ENCODE measurements around the gene IPO4. TPM values are rescaled to one million over a fixed set of nuclear protein-coding genes. Genes with fewer than 3 reads are reported as not detected.
"Not testable (repeated sequence)": the region's sequence is repeated elsewhere in the genome, so short reads cannot be mapped to it uniquely, and the experiment has no call there.

Gene IPO4
- total RNA-seq (2014; rRNA removed; shearing (Covaris generic)), result 49.5 and 53.2 TPM in 2 replicates

GRCh38 chr14:24188251-24189058, at the start of gene IPO4:
Gene IPO4, minus strand, starts transcription at chr14:24188816. Its CDS starts 29 bp downstream, at chr14:24188787.
- peak; percentile 91 for DNase-seq (ENCODE audit: low spot score)

DNA sequence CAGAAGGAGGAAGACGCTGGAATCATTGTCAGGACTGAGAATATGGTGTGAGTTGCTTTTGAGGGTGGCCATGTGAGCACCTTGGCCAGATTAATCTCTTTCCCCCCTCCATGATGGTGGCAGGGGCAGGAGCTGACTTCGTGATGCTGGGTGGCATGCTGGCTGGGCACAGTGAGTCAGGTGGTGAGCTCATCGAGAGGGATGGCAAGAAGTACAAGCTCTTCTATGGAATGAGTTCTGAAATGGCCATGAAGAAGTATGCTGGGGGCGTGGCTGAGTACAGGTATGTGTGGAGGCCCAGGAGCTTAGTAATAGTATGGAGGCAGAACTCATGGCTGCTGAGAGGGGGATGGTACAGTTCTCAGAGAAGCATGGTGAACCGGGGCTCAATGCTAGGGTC, 49.5 kb upstream of the IPO4 start:
- DNase-seq (ENCODE audit: low spot score), result no peak

- no peak for DNase-seq (ENCODE audit: low spot score)
These were observed 48.9 kb upstream of the IPO4 start for GRCh38 chr14:24237463-24237955.

DNA sequence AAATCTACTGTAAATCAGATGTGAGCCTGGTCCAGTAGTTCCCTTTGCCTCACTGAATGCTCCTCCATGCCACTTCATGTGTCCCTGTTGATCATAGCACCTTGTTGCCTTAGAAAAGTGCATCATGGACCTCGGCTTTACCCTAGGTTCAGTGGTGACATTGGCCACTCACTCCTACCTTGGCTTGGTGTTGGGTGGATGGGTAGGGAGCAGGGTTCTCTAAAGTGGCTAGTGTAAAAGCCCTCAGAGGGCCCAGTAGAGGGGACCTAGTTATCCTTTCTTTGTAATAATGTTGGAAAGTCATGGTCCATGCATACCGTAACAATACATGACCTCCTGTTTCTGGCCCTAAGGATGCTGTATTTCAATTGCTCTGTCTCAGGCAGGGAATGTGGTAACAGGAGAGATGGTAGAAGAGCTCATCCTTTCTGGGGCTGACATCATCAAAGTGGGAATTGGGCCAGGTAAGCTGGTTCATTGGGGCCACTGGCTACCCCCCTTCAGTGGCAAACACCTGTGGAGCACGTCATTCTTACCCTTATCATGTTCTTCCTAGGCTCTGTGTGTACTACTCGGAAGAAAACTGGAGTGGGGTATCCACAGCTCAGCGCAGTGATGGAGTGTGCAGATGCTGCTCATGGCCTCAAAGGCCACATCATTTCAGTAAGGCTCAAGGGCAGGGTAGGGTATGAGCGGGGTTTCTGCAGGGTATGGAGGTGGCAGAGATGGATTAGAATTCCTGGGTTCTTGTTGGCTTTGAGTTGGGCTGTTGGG, 48.3 kb upstream of the IPO4 start:
- no peak for DNase-seq (ENCODE audit: low spot score)

- DNase-seq (ENCODE audit: low spot score), result no peak
These were observed 47.4 kb upstream of the IPO4 start for GRCh38 chr14:24235804-24236688.

DNA sequence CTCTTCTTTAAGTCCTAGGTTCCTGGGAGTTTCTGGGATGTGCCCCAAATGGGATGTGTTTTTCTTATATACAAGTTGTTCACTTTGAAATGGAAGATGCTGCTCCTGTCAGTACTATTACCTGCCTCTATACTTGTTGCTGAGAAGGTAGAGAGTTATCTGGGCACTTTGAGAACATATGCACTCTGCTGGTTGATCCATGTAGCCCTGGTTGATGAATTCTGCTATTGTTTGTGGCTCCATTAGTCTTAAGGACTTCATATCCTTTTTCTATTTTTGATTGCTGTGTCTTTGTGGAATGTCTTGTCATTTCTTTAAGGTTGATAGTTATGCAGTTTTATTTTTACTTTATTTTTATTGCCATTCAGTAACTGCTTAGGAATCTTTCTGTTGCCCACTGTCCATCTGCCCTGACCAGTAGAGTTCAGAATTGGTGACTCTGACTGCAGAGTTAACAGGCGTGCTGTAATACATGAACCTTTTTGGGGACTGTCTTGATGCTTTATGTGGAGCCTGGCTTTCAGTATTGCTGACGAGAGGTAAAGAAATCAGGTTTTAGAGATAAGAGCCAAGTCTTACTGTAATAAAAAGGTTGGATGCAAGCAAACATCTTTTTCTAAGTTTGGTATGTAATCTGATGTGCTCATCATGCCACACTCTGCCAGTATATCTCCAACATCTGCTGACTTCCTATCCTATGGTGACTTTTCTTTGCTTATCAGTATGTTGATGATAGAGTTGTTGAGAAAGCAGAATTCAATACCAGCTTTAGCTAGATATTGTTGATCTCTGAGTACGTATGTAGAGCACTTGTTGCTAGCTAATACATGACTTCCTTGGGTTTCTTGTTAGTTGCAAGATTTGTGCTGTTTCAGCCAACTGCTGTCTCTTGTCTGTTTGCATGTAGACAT, 45.7 kb upstream of the IPO4 start:
- DNase-seq (ENCODE audit: low spot score), result no peak

GRCh38 chr14:24233538-24233866, 44.9 kb upstream of the IPO4 start:
- no peak for DNase-seq (ENCODE audit: low spot score)

- DNase-seq (ENCODE audit: low spot score), result no peak
These were observed 44.3 kb upstream of the IPO4 start, which contains the start of gene GMPR2 for GRCh38 chr14:24232645-24233537. Gene GMPR2, plus strand, starts transcription at chr14:24232929. Its CDS starts 325 bp downstream, at chr14:24233254.

GRCh38 chr14:24232121-24232644, 43.6 kb upstream of the IPO4 start, which contains the start of gene NEDD8:
Gene NEDD8, minus strand, starts transcription at chr14:24232367. Its CDS starts 100 bp downstream, at chr14:24232267.
- peak; percentile 85 for DNase-seq (ENCODE audit: low spot score)

GRCh38 chr14:24231263-24232120, 42.9 kb upstream of the IPO4 start:
- no peak for DNase-seq (ENCODE audit: low spot score)

- DNase-seq (ENCODE audit: low spot score), result no peak
These were observed 40.3 kb upstream of the IPO4 start for GRCh38 chr14:24228902-24229301.

GRCh38 chr14:24226473-24226872, 37.9 kb upstream of the IPO4 start:
- DNase-seq (ENCODE audit: low spot score), result no peak

DNA sequence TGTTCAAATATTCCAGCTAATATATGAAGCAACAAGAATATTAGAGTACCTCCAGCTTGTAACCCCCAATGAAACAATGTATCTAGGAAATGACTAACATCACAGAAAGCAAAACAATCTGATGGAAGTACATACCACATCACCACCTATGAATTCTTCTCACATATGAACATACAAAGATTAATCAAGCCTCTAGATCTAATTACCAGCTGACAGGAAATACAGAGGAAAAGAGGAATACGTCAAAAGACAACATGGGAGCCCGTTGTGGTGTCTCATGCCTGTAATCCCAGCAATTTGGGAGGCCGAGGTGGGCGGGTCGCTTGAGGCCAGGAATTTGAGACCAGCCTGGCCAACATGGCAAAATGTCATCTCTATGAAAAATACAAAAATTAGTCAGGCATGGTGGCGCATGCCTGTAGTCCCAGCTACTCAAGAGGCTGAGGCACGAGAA, 36.0 kb upstream of the IPO4 start:
- DNase-seq (ENCODE audit: low spot score), result peak; percentile 66

GRCh38 chr14:24222987-24223386, 34.4 kb upstream of the IPO4 start:
- DNase-seq (ENCODE audit: low spot score), result not testable (repeated sequence)

- DNase-seq (ENCODE audit: low spot score), result no peak
These were observed 30.9 kb upstream of the IPO4 start for GRCh38 chr14:24219521-24219920.

DNA sequence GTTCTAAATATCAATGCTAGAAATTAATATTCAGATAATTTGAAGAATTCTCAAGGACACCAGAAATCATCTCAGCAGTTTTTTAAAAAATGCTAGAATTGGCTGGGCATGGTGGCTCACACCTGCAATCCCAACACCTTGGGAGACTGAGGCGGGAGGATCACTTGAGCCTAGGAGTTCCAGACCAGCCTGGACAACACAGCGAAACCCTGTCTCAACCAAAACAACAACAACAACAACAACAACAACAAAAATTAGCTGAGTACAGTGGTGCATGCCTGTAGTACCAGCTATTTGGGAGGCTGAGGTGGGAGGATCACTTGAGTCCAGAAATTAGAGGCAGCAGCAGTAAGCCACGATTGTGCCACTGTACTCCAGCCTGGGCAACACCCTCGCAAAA, 30.5 kb upstream of the IPO4 start:
- DNase-seq (ENCODE audit: low spot score), result no peak

DNA sequence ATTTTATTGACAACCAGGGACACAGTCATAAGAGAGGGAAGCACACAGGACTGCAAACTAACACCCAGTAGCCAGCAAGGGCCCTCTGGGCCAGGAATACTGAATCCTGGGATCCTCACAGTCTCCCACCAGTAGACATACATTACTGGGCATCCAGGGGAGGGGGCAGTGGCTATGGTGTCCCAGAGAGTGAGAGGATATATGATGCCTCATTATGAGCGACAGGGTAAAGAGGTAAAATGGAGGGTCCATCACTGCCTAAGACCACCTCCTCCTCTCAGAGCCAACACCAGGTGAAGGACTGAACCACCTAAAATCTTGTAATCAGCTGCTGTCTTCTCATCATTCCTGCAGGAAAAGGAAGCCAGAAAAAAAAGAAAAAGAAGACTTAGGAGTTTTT, 28.3 kb upstream of the IPO4 start:
- DNase-seq (ENCODE audit: low spot score), result not testable (repeated sequence)

DNA sequence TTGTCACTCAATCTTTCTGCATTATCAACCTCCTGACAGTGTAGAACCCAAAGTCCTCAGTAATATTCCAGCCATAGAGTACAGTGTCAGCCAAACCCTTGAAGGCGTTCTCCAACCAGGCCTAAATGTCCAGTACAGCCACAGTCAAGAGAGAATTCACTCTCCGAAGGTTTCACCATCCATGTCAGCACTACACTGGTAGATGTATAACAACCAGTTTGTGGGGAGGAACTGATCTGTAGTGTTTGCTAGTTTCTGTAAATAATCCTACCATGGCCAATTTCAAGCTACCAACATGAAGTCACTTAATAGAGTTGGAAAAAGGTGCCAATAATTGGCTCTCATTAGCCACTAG, 27.7 kb upstream of the IPO4 start:
- DNase-seq (ENCODE audit: low spot score), result no peak

All from A172 (cell line).